Gastrocnemius medialis (tissue), 4 donors: ENCODE results near the gene GTF2H1. TPM values are rescaled to one million over a fixed set of nuclear protein-coding genes. Genes with fewer than 3 reads are reported as not detected.
"Not testable (repeated sequence)": the region's sequence is repeated elsewhere in the genome, so short reads cannot be mapped to it uniquely, and the experiment has no call there.

Experiments
- ATAC-seq, 2 donors: fragments of 150-250 bp; one replicate each; pipeline ENCODE4 v1.9.1; 2016
- DNase-seq, 2 donors: peaks; one replicate each; pipeline ENCODE4 v3.0.0-alpha.2; 2019
- H3K27ac ChIP-seq, 4 donors: fragments of 200-600 bp; sonication (generic); 1 replicate in 1 of 4; 2 replicates in 3 of 4; pipeline ENCODE4 v1.5.1; 2016 to 2018; ENCODE audit warnings: mild to moderate bottlenecking in 2 of 4, moderate library complexity in 1 of 4
- H3K27me3 ChIP-seq, 3 donors: fragments of 200-600 bp; sonication (generic) in 2 of 3; 1 replicate in 1 of 3; 2 replicates in 2 of 3; pipeline versions ENCODE4 v1.5.1 to v1.6.0; 2016 to 2019; ENCODE audit warnings: mild to moderate bottlenecking in 1 of 3, moderate library complexity in 1 of 3
- H3K36me3 ChIP-seq, 2 donors: fragments of 200-600 bp; sonication (generic) in 1 of 2; one replicate each; pipeline ENCODE4 v1.5.1; 2017 to 2018
- H3K4me1 ChIP-seq, 2 donors: fragments of 200-600 bp; sonication (generic) in 1 of 2; one replicate each; pipeline ENCODE4 v1.5.1; 2016 to 2017; ENCODE audit warnings: mild to moderate bottlenecking in 2 of 2
- H3K4me3 ChIP-seq, 4 donors: fragments of 200-600 bp; sonication (generic) in 3 of 4; 1 replicate in 1 of 4; 2 replicates in 3 of 4; pipeline ENCODE4 v1.5.1; 2016 to 2019; ENCODE audit warnings: mild to moderate bottlenecking in 2 of 4
- H3K9me3 ChIP-seq, 3 donors: fragments of 200-600 bp; sonication (generic) in 2 of 3; 1 replicate in 1 of 3; 2 replicates in 2 of 3; pipeline ENCODE4 v1.5.1; 2016 to 2019
- CTCF ChIP-seq, 5 experiments: fragments of 450-650 bp in 3 of 5; fragments of 200-600 bp in 2 of 5; sonication (generic) in 2 of 5; IDR thresholded peaks in 4 of 5; conservative IDR thresholded peaks in 1 of 5; 1 replicate in 4 of 5; 2 replicates in 1 of 5; pipeline ENCODE4 v1.5.1; 2016 to 2019; ENCODE audit warnings: antibody characterized with exemption in 5 of 5, mild to moderate bottlenecking in 3 of 5, moderate library complexity in 3 of 5
- POLR2A ChIP-seq, 2 donors: fragments of 450-650 bp; IDR thresholded peaks; one replicate each; pipeline ENCODE4 v1.6.1; 2017; ENCODE audit warnings: antibody characterized with exemption in 2 of 2, mild to moderate bottlenecking in 2 of 2, moderate library complexity in 2 of 2
- in situ Hi-C, 4 donors: fragments of 200-750 bp; cut with MboI; loops; one replicate each; pipeline versions ENCODE4 v1.15.0 to v1.8.0; 2017; ENCODE audit warnings: low sequenced_read_pairs in 4 of 4
- intact Hi-C: fragments of 100-400 bp; cut with DNase I; formaldehyde crosslinking; loops from one replicate; pipeline ENCODE4 v1.15.1; 2023; ENCODE audit warnings: low total_unique reads
- total RNA-seq, 4 donors: library from RNA; depleted of rRNA; stranded (reverse); fragments of >200 nt; gene quantifications; one replicate each; pipeline versions ENCODE4 v1.1.0 to v1.2.3, GENCODE V29; 2016

GTF2H1 gene
- total RNA-seq, 4 donors from 2014 or later, result 30.9 to 45.6 (median 33.2) TPM

- in situ Hi-C loops, result loop anchor here in 3 of 4 donors (5.0 to 10.0 kb wide), 4 partner anchors 74 to 314 kb away; partner anchors contain the start of genes SPTY2D1 (in 2 of the 3), LDHA (in 1 of the 3) and TSG101 (in 1 of the 3)
- TF ChIP-seq POLR2A (IDR thresholded peaks at IDR 0.05) (no peak), CTCF (IDR thresholded peaks at IDR 0.05 in 4 of 5, conservative IDR thresholded peaks at IDR 0.05 in 1 of 5) (no peak)
- Histone ChIP-seq H3K4me3 (no peak overlapping the region), H3K36me3 (no peaks in the 10 kb centered on the region), H3K9me3 (no peaks in the 10 kb centered on the region), H3K27ac (no peak overlapping the region), H3K27me3 (no peaks in the 10 kb centered on the region), H3K4me1 (peaks cover 31 to 37% of the 10 kb centered on the region in 2 donors)
- intact Hi-C loops, result no loop called here
- ATAC-seq, result no peak
- no peak for DNase-seq
Observed at GRCh38 chr11:18320617-18321016, 1.8 kb upstream of the GTF2H1 start.

- no peaks in the 10 kb centered on the region for H3K36me3 ChIP-seq
- TF ChIP-seq CTCF (IDR thresholded peaks at IDR 0.05 in 4 of 5, conservative IDR thresholded peaks at IDR 0.05 in 1 of 5) (no peak), POLR2A (IDR thresholded peaks at IDR 0.05) (no peak)
- ATAC-seq (peak in 1 of 2 donors; percentile 13), DNase-seq (no peak)
- peak overlapping the region; percentile 88 to 89 (median 88) for H3K4me3 ChIP-seq
- peak overlapping the region; percentile 95 to 99 (median 98) for H3K27ac ChIP-seq
- peaks cover 31 to 37% of the 10 kb centered on the region in 2 donors for H3K4me1 ChIP-seq
- no peaks in the 10 kb centered on the region for H3K27me3 ChIP-seq
- no peaks in the 10 kb centered on the region for H3K9me3 ChIP-seq
- intact Hi-C loops, result no loop called here
- in situ Hi-C loops, result loop anchor here in 3 of 4 donors (5.0 to 10.0 kb wide), 4 partner anchors 73 to 313 kb away; partner anchors contain the start of genes SPTY2D1 (in 2 of the 3), LDHA (in 1 of the 3) and TSG101 (in 1 of the 3)
Observed at GRCh38 chr11:18321578-18321968, 794 bp upstream of the GTF2H1 start.

GRCh38 chr11:18322818-18323570 lies 627 bp downstream of the GTF2H1 start:
- in situ Hi-C loops, result loop anchor here in 3 of 4 donors (5.0 to 10.0 kb wide), 4 partner anchors 72 to 312 kb away; partner anchors contain the start of genes SPTY2D1 (in 2 of the 3), LDHA (in 1 of the 3) and TSG101 (in 1 of the 3)
- peak overlapping the region; percentile 95 to 99 (median 98) for H3K27ac ChIP-seq
- H3K4me3 ChIP-seq, result peak overlapping the region; percentile 88 to 89 (median 88)
- intact Hi-C loops, result loop anchor here (1.0 to 2.0 kb wide), 5 partner anchors 73 to 376 kb away; partner anchors contain the start of genes SPTY2D1, TMEM86A and UEVLD
- ATAC-seq, result no peak
- no peak for DNase-seq
- TF ChIP-seq CTCF (IDR thresholded peaks at IDR 0.05 in 4 of 5, conservative IDR thresholded peaks at IDR 0.05 in 1 of 5) (no peak), POLR2A (IDR thresholded peaks at IDR 0.05) (no peak)
- peaks cover 31 to 37% of the 10 kb centered on the region in 2 donors for H3K4me1 ChIP-seq
- H3K36me3 ChIP-seq, result no peaks in the 10 kb centered on the region
- H3K9me3 ChIP-seq, result no peaks in the 10 kb centered on the region
- H3K27me3 ChIP-seq, result no peaks in the 10 kb centered on the region

- Histone ChIP-seq H3K27ac (peak overlapping the region in 1 of 4 donors; percentile 95), H3K4me1 (peaks cover 31 to 37% of the 10 kb centered on the region in 2 donors)
- intact Hi-C loops, result loop anchor here (2.0 kb wide), 2 partner anchors 265 to 375 kb away; partner anchors contain the start of genes TMEM86A and UEVLD
- not testable (repeated sequence) for DNase-seq, H3K9me3 ChIP-seq, H3K27me3 ChIP-seq, H3K4me3 ChIP-seq, ATAC-seq, H3K36me3 ChIP-seq
- in situ Hi-C loops, result loop anchor here in 3 of 4 donors (5.0 to 10.0 kb wide), 4 partner anchors 71 to 311 kb away; partner anchors contain the start of genes SPTY2D1 (in 2 of the 3), LDHA (in 1 of the 3) and TSG101 (in 1 of the 3)
Observed at GRCh38 chr11:18323881-18324280, 1.5 kb downstream of the GTF2H1 start.

- ATAC-seq (no peak), DNase-seq (no peak)
- H3K9me3 ChIP-seq, result no peaks in the 10 kb centered on the region
- TF ChIP-seq CTCF (IDR thresholded peaks at IDR 0.05 in 4 of 5, conservative IDR thresholded peaks at IDR 0.05 in 1 of 5), result no peak
- no peak for TF ChIP-seq POLR2A (IDR thresholded peaks at IDR 0.05)
- no peaks in the 10 kb centered on the region for H3K27me3 ChIP-seq
- intact Hi-C loops (no loop called here), in situ Hi-C loops (loop anchor here in 3 of 4 donors (5.0 to 10.0 kb wide), 4 partner anchors 70 to 310 kb away; partner anchors contain the start of genes SPTY2D1 (in 2 of the 3), LDHA (in 1 of the 3) and TSG101 (in 1 of the 3))
- H3K4me1 ChIP-seq, result peaks cover 31 to 37% of the 10 kb centered on the region in 2 donors
- no peak overlapping the region for H3K27ac ChIP-seq
- H3K4me3 ChIP-seq, result no peak overlapping the region
- no peaks in the 10 kb centered on the region for H3K36me3 ChIP-seq
Observed at GRCh38 chr11:18324381-18324780, 2.0 kb downstream of the GTF2H1 start.
